RWPE1 (cell line): ENCODE results near the gene L3MBTL3.

Source experiments
- CTCF ChIA-PET: fragments of 350-600 bp; sonication (Branson Sonifier 250); formaldehyde crosslinking; extraction: SDS; loops from one replicate; lab custom pipeline; 2021; lab: Yijun Ruan, JAX
- POLR2A ChIA-PET: fragments of 400-600 bp; formaldehyde crosslinking; extraction: SDS; loops from one replicate; lab custom pipeline; 2020; ENCODE audit warnings: antibody characterized with exemption; ENCODE audit not compliant: low non-redundant PET; lab: Yijun Ruan, JAX
- DNase-seq: peaks from one replicate; pipeline ENCODE4 v3.0.0; 2012; ENCODE audit warnings: low spot score
- H3K27ac ChIP-seq: fragments of 450-650 bp; 2 replicates; pipeline ENCODE4 v1.5.1; 2017
- TF ChIP-seq, protein P1 (sequence below): fragments of 450-650 bp; conservative IDR thresholded peaks from 2 replicates; pipeline ENCODE4 v1.5.1; 2017; ENCODE audit warnings: low read depth, mild to moderate bottlenecking

L3MBTL3 gene

DNA sequence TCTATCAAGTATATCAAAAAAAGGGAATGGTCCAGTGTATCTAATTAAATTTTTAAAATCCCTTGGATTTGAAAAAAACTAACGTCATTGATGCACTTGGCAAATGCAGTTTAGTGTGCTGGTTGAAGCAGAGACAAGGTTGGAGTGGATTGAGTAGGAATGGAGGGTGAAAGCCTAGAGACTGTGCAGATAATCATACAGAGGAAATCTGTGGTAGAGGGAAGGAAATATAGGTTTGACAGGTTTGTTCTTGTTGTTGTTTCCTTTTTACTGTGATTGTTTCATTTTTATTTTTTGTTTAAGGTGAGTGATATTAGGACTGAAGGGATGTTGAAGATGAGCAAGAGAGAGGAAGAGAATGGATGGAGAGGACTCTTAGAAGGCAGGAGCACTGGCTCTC, 29.0 kb upstream of the L3MBTL3 start:
- TF ChIP-seq, protein P1, sequence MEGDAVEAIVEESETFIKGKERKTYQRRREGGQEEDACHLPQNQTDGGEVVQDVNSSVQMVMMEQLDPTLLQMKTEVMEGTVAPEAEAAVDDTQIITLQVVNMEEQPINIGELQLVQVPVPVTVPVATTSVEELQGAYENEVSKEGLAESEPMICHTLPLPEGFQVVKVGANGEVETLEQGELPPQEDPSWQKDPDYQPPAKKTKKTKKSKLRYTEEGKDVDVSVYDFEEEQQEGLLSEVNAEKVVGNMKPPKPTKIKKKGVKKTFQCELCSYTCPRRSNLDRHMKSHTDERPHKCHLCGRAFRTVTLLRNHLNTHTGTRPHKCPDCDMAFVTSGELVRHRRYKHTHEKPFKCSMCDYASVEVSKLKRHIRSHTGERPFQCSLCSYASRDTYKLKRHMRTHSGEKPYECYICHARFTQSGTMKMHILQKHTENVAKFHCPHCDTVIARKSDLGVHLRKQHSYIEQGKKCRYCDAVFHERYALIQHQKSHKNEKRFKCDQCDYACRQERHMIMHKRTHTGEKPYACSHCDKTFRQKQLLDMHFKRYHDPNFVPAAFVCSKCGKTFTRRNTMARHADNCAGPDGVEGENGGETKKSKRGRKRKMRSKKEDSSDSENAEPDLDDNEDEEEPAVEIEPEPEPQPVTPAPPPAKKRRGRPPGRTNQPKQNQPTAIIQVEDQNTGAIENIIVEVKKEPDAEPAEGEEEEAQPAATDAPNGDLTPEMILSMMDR: no peak
- H3K27ac ChIP-seq: no peak overlapping the region
- DNase-seq: no peak
- ChIA-PET CTCF (interaction anchor here (0.7 kb wide), 1 partner anchor 25 kb away, joined by 4 read pairs; no protein-coding TSS in a partner anchor), POLR2A (no interaction called here)

DNA sequence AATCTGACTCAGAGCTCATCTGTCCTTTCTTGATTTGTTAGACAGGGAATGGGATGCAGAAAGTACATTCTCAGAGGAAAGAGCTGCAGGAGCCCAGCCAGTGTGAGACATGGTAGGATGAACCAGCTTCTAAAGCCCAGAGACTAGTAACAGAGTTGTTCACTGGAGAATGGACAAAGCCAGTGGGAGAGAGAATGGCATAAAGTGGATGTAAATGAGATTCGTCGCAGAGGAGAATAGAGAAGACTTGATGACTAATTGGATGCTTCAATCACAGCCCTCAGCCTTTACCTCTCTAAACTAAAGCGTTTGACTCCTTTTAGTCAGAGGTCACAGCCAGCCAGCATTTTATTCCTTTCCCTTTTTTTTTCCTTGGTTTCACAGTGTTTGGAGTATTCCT, 25.5 kb upstream of the L3MBTL3 start:
- POLR2A ChIA-PET: no interaction called here
- no peak for DNase-seq
- CTCF ChIA-PET: no interaction called here
- TF ChIP-seq, protein P1: no peak
- no peak overlapping the region for H3K27ac ChIP-seq

DNA sequence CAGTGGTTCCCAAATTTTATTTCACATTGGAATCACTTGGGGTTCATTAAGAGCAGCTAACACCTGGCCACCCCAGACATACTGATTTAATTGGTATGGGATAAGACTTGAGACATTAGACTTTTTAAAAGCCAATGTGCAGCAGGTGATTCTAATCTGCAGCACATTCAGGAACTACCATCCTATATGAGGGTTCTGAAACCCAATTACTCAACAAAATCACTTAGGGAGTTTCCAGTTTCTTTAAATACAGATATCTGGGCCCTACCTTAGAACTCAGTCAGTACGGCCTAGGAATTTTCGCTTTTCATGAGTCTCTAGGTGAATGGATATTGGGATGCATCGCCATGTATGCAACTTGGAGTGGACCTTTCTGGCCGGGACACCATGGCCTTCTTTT, 24.0 kb upstream of the L3MBTL3 start:
- TF ChIP-seq, protein P1: no peak
- ChIA-PET CTCF (interaction anchor here (0.8 kb wide), 1 partner anchor 129 kb away, joined by 3 read pairs; no protein-coding TSS in a partner anchor), POLR2A (no interaction called here)
- no peak for DNase-seq
- H3K27ac ChIP-seq: no peak overlapping the region

DNA sequence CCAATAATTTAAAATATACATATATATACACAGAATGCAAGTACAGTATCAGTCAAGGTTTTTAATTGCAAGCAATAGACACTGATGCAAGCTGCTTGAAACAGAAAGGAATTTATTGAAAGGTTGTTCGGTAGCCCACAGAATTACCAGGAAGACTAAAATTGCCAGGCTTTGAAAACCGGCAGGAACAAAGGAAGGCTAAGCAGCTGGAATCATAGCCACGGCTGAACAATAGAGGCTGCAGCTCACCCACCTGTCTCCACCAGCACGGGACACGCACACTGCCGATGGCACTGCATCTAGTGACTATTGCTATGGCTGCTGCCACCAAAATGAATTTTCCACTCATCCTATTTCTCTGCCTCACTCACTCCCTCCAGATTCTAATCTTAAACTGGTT, 22.0 kb upstream of the L3MBTL3 start:
- ChIA-PET CTCF (no interaction called here), POLR2A (no interaction called here)
- H3K27ac ChIP-seq: no peak overlapping the region
- TF ChIP-seq, protein P1: no peak
- DNase-seq: no peak

DNA sequence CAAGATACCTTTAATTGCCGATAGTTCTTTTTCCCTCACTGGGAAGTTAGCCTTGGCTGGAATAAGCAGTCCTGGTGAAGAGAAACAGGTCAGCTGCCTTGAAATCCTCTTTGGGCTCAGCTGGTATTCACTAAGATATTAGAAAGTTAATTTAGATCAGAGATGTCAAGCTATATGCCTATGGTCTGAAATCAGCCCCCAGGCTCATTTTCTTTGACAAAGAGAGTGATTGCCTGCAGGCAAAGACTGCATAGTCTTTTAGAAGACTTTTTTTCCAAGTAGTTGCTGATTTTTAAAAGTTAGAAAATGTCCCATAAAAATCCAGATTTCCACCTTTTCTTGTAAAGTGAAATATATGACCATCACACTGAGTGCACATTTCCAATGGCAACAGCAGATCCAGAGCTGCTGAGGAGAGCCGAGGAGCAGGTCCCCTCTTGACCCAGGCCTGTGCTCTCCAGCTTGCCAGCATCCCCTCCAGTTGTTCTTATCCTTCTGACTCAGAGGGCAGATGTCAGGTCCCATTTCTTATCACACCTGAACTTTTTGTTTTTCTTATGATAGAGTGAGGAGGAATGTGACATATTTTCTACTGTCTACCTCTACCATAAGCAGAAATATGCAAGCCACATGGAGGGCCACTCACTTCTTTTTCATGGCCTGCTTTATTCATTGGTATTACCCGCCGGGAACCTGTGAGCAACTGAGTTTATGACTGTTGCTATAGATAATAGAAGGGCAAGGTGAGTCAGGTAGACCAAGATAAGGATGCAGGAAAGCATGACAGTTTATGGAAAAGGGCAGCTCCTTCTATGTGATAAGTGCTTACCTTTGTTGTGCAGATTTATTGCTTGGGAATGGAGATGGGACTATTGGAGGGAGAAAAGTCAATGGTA, 17.6 kb upstream of the L3MBTL3 start:
- CTCF ChIA-PET: interaction anchor here (0.5 to 0.6 kb wide), 2 partner anchors 63 to 842 kb away, joined by 3 read pairs; no protein-coding TSS in a partner anchor
- POLR2A ChIA-PET: no interaction called here
- no peak overlapping the region for H3K27ac ChIP-seq
- DNase-seq: no peak
- TF ChIP-seq, protein P1: no peak

DNA sequence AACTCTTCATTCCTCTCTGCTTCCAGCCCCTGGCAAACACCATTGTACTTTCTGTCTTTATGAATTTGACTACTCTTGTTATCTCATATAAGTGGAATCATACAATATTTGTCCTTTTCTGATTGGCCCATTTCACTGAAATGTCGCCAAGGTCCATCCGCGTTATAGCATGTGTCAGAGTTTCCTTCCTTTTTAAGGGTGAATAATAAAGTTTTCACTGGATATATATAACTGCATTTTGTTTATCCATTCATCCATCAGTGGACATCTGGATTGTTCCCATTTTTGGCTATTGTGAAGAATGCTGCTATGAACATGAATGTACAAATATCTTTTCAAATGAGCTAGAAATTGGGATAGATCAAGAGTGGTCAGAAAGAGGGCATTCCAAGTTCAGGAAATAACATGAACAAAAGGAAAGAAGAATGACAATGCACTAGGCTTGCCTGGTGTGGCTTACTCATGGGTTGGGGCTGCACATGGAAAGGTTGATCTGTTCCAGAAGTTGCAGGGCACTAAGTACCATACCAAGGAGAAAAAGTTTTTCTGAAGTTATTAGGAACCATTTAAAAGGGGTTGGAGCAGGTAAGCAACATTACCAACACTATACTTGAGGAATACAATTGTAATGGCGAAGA, 10.0 kb upstream of the L3MBTL3 start:
- ChIA-PET POLR2A (no interaction called here), CTCF (no interaction called here)
- no peak overlapping the region for H3K27ac ChIP-seq
- TF ChIP-seq, protein P1: no peak
- DNase-seq: no peak
